ENCODE data around the gene TBC1D14. TPM values are rescaled to one million over a fixed set of nuclear protein-coding genes. Genes with fewer than 3 reads are reported as not detected.

TBC1D14 gene
- total RNA-seq, 1 experiment from 2014 or later = 16.7 TPM

- DNase-seq (ENCODE audit: low read depth in 1 of 2, low spot score in 2 of 2) = no peak
- Histone ChIP-seq H3K36me3 (no peaks in the 10 kb centered on the region), H3K27ac (no peak overlapping the region)
These were observed 105.2 kb downstream of the TBC1D14 start for GRCh38 chr4:7014815-7015214.

DNA sequence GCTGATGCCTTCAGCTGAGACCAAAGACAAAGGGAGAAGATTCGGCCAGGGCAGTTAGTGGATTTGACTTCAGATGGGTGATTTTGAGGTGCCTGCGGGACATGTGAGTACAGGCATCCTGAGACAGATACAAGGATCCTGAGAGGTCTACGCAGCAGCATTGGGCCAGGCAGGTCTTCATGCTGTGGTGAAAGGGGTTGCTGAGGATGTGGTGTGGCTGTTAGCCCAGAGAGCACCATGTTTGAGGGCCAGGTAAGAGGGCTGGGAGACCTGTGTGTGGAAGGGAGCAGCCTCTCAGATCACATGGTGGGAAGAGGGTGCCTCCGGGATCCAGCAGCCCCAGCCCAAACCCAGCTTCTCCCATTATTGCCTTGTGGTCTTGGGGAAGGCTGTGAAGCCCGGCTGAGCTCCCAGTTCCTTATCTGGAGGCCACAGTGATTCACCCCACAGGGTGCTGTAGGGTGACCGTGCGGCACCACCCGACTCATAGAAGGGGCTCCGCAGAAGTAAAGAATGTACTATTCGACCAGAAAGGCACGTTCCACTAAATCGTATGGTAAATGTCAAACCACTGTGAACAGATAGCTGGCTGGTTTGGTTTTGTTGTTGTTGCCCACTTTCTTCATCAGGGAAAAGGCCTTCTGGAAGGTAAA lies 105.9 kb downstream of the TBC1D14 start:
- no peak overlapping the region for H3K27ac ChIP-seq
- H3K36me3 ChIP-seq = no peaks in the 10 kb centered on the region
- no peak for DNase-seq (ENCODE audit: low read depth in 1 of 2, low spot score in 2 of 2)
- peaks cover 5% of the 10 kb centered on the region for H3K4me1 ChIP-seq (replicated peaks)
- no peaks in the 10 kb centered on the region for H3K27me3 ChIP-seq (replicated peaks)
- no peak overlapping the region for H3K4me3 ChIP-seq
- H3K9me3 ChIP-seq (replicated peaks) = no peaks in the 10 kb centered on the region

More at GRCh38 chr4:7014815-7015214, 105.2 kb downstream of the TBC1D14 start:
- no peaks in the 10 kb centered on the region for H3K27me3 ChIP-seq (replicated peaks)
- H3K4me1 ChIP-seq (replicated peaks) = no peaks in the 10 kb centered on the region
- H3K4me3 ChIP-seq = no peak overlapping the region
- no peaks in the 10 kb centered on the region for H3K9me3 ChIP-seq (replicated peaks)

GRCh38 chr4:7016086-7016485 lies 106.5 kb downstream of the TBC1D14 start:
- DNase-seq (ENCODE audit: low read depth in 1 of 2, low spot score in 2 of 2) = no peak
- Histone ChIP-seq H3K9me3 (replicated peaks) (no peaks in the 10 kb centered on the region), H3K4me3 (no peak overlapping the region), H3K27ac (no peak overlapping the region), H3K36me3 (0 out of 2 replicates have a peak, but pooled peaks cover 2% of the 10 kb centered on the region), H3K4me1 (replicated peaks) (peaks cover 11% of the 10 kb centered on the region), H3K27me3 (replicated peaks) (no peaks in the 10 kb centered on the region)

DNA sequence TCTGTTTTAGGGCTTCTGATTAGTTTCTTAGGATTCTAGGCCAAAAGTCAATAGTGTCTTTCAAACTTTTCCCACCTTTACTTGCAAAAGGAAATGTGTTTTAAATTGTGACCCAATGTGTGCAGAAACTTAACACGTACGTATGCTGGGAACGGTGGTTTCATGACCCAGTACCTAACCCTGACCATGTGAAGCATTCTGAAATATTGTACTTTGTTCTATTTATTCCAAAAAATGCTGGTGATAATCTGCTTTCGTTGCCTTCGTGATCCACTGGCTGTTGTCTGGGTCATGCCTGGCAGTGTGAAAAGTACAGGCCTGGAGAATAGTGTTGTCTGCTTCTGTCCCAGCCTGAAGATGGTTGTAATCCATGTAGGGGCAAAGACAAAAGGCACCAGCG lies 106.9 kb downstream of the TBC1D14 start:
- H3K27ac ChIP-seq = no peak overlapping the region
- H3K9me3 ChIP-seq (replicated peaks) = no peaks in the 10 kb centered on the region
- no peak for DNase-seq (ENCODE audit: low read depth in 1 of 2, low spot score in 2 of 2)
- 0 out of 2 replicates have a peak, but pooled peaks cover 3% of the 10 kb centered on the region for H3K36me3 ChIP-seq
- H3K4me3 ChIP-seq = no peak overlapping the region
- H3K4me1 ChIP-seq (replicated peaks) = peaks cover 15% of the 10 kb centered on the region
- no peaks in the 10 kb centered on the region for H3K27me3 ChIP-seq (replicated peaks)

DNA sequence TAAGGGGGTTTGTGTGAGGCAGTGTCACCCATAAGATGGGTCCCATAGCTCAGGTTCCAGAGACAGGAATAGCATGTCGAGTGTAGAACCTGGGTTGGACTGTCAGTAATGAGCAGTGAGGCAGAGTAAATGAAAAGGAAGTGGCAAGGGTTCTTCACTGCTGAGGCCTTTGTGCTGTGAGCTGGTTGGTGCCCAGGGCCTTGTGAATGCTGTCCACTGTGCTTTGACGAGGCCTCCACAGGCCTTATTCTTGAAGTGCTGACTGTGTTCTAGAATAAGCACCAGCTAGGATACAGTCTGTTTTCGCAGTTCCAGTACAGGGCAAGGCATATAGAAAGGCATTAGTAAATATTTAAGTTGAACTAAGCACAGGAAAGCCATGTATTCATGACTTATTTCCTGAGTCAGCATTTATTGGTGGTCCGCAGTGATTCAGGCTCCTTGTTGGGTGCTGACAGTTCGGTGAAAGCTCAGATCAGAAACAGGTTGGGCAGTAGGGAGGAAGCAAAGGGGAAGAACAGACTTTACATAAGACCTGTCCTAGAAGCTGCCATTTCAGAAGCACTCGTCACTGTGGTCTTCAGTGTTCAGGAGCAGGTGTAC lies 107.9 kb downstream of the TBC1D14 start:
- Histone ChIP-seq H3K9me3 (replicated peaks) (no peaks in the 10 kb centered on the region), H3K36me3 (0 out of 2 replicates have a peak, but pooled peaks cover 3% of the 10 kb centered on the region), H3K27me3 (replicated peaks) (no peaks in the 10 kb centered on the region), H3K4me1 (replicated peaks) (peaks cover 25% of the 10 kb centered on the region), H3K4me3 (no peak overlapping the region), H3K27ac (no peak overlapping the region)
- no peak for DNase-seq (ENCODE audit: low read depth in 1 of 2, low spot score in 2 of 2)

DNA sequence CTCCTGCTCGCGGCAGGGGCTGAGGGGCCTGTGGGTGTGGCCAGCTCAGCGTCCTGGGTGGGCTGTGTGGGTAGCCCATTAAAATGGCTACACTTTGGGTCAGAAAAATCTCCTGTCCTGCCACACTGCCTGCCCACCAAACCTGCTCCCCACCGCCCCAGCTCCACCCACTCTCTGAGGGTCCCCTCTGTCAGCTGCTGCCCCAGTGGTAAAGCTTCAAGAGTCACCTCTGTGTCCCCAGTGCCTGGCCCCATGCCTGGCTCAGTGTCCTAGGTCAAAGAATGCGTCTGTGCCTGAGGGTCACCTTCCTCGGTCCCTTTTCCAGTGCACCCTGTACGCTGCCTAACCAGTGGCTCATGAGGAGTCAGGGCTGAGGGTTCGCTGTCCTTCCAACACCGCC lies 108.7 kb downstream of the TBC1D14 start:
- Histone ChIP-seq H3K4me1 (replicated peaks) (peaks cover 31% of the 10 kb centered on the region), H3K4me3 (no peak overlapping the region), H3K27ac (no peak overlapping the region), H3K36me3 (0 out of 2 replicates have a peak, but pooled peaks cover 3% of the 10 kb centered on the region), H3K9me3 (replicated peaks) (no peaks in the 10 kb centered on the region), H3K27me3 (replicated peaks) (no peaks in the 10 kb centered on the region)
- no peak for DNase-seq (ENCODE audit: low read depth in 1 of 2, low spot score in 2 of 2)

DNA sequence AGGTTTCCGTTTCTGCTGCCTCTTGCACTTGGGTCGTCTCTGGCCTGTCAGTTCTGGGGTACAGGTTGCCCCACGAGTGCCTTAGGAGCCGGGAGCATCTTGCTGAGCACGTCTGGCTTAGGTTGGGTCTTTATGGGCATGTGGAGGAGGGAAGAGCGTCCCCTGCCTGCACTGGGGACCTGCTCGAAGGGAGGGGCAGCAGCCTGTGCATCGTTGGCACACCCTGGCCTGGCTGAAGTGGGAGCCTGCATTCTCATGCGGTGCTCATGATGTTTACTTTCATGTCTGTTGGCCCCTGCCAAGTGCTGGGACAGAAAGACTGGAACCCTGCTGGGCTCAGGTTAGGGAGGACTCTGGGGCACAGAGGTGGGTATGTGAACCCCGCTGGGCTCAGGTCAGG lies 109.7 kb downstream of the TBC1D14 start:
- H3K27me3 ChIP-seq (replicated peaks) = no peaks in the 10 kb centered on the region
- H3K36me3 ChIP-seq = 0 out of 2 replicates have a peak, but pooled peaks cover 3% of the 10 kb centered on the region
- DNase-seq (ENCODE audit: low read depth in 1 of 2, low spot score in 2 of 2) = no peak
- no peak overlapping the region for H3K4me3 ChIP-seq
- no peaks in the 10 kb centered on the region for H3K9me3 ChIP-seq (replicated peaks)
- H3K4me1 ChIP-seq (replicated peaks) = peaks cover 31% of the 10 kb centered on the region
- no peak overlapping the region for H3K27ac ChIP-seq

GRCh38 chr4:7020290-7020689 lies 110.7 kb downstream of the TBC1D14 start:
- Histone ChIP-seq H3K27me3 (replicated peaks) (no peaks in the 10 kb centered on the region), H3K36me3 (0 out of 2 replicates have a peak, but pooled peaks cover 3% of the 10 kb centered on the region), H3K4me1 (replicated peaks) (peaks cover 31% of the 10 kb centered on the region), H3K27ac (peak overlapping the region; percentile 88), H3K9me3 (replicated peaks) (no peaks in the 10 kb centered on the region), H3K4me3 (no peak overlapping the region)
- DNase-seq (ENCODE audit: low read depth in 1 of 2, low spot score in 2 of 2) = no peak

GRCh38 chr4:7020856-7021255 lies 111.2 kb downstream of the TBC1D14 start:
- Histone ChIP-seq H3K4me1 (replicated peaks) (peaks cover 31% of the 10 kb centered on the region), H3K27ac (peak overlapping the region; percentile 88), H3K4me3 (no peak overlapping the region), H3K36me3 (0 out of 2 replicates have a peak, but pooled peaks cover 3% of the 10 kb centered on the region), H3K27me3 (replicated peaks) (no peaks in the 10 kb centered on the region), H3K9me3 (replicated peaks) (no peaks in the 10 kb centered on the region)
- DNase-seq (ENCODE audit: low read depth in 1 of 2, low spot score in 2 of 2) = no peak

GRCh38 chr4:7021355-7021754 lies 111.7 kb downstream of the TBC1D14 start:
- Histone ChIP-seq H3K4me1 (replicated peaks) (peaks cover 31% of the 10 kb centered on the region), H3K4me3 (no peak overlapping the region), H3K36me3 (0 out of 2 replicates have a peak, but pooled peaks cover 3% of the 10 kb centered on the region), H3K9me3 (replicated peaks) (no peaks in the 10 kb centered on the region), H3K27me3 (replicated peaks) (no peaks in the 10 kb centered on the region), H3K27ac (peak overlapping the region; percentile 88)
- no peak for DNase-seq (ENCODE audit: low read depth in 1 of 2, low spot score in 2 of 2)

DNA sequence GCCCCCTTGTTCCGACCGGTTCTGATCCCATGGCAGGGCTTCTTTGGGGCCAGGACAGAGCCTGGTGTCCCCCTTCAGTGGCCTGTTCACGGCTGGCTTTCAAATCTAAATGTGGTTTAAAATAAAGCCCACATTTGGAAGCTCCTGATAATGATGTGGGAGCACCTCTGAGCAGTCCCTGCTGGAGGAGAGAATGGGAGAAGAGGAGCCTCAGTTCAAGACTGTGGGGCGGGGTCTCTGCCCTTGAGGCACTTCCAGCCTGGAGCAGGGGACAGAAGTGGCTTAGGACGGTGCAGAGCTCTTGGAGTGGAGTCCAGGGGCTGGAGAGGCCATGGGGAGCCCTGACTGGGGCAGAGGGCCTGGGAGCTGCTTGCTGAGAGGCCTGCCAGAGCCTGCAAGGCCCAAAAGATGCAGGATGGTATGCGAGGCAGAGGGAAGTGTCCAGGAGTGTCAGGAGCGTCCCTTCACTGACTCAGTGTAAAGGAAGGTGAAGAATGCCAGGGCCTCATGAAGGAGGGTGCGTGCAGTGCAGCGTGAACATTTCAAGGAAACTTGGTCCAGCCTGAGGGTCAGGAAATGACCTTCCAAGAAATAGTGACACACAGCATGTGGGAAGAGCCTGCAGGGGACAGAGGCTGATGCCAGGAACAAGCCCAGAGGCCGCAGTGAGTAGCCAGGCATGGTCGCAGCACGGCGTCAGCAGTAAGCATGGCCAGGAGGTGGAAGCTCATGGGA lies 112.5 kb downstream of the TBC1D14 start:
- DNase-seq (ENCODE audit: low read depth in 1 of 2, low spot score in 2 of 2) = peak; percentile 76 to 81
- no peak overlapping the region for H3K4me3 ChIP-seq
- H3K27ac ChIP-seq = peak overlapping the region; percentile 88
- H3K9me3 ChIP-seq (replicated peaks) = no peaks in the 10 kb centered on the region
- H3K4me1 ChIP-seq (replicated peaks) = peaks cover 31% of the 10 kb centered on the region
- H3K27me3 ChIP-seq (replicated peaks) = no peaks in the 10 kb centered on the region
- H3K36me3 ChIP-seq = 0 out of 2 replicates have a peak, but pooled peaks cover 3% of the 10 kb centered on the region

GRCh38 chr4:7023486-7023885 lies 113.9 kb downstream of the TBC1D14 start:
- no peaks in the 10 kb centered on the region for H3K27me3 ChIP-seq (replicated peaks)
- H3K4me3 ChIP-seq = no peak overlapping the region
- no peaks in the 10 kb centered on the region for H3K9me3 ChIP-seq (replicated peaks)
- peaks cover 31% of the 10 kb centered on the region for H3K4me1 ChIP-seq (replicated peaks)
- no peak for DNase-seq (ENCODE audit: low read depth in 1 of 2, low spot score in 2 of 2)
- no peak overlapping the region for H3K27ac ChIP-seq
- H3K36me3 ChIP-seq = 0 out of 2 replicates have a peak, but pooled peaks cover 3% of the 10 kb centered on the region

GRCh38 chr4:7023901-7024300 lies 114.3 kb downstream of the TBC1D14 start:
- no peak for DNase-seq (ENCODE audit: low read depth in 1 of 2, low spot score in 2 of 2)
- H3K9me3 ChIP-seq (replicated peaks) = no peaks in the 10 kb centered on the region
- 0 out of 2 replicates have a peak, but pooled peaks cover 3% of the 10 kb centered on the region for H3K36me3 ChIP-seq
- H3K4me1 ChIP-seq (replicated peaks) = peaks cover 35% of the 10 kb centered on the region
- no peak overlapping the region for H3K4me3 ChIP-seq
- H3K27me3 ChIP-seq (replicated peaks) = no peaks in the 10 kb centered on the region
- no peak overlapping the region for H3K27ac ChIP-seq
